Neuronal stem cell (in vitro differentiated cells): ENCODE measurements around the gene F12.
"Not testable (repeated sequence)": the region's sequence is repeated elsewhere in the genome, so short reads cannot be mapped to it uniquely, and the experiment has no call there.

ENCODE experiments used
- DNase-seq: peaks from one replicate; pipeline ENCODE4 v3.0.0-alpha.2; 2013; ENCODE audit warnings: low spot score
- H2AFZ ChIP-seq: one replicate; pipeline ENCODE4 v1.6.1; 2013; ENCODE audit warnings: mild to moderate bottlenecking, low read length, inconsistent platforms
- H2AK5ac ChIP-seq: 2 replicates; pipeline ENCODE4 v1.6.1; 2013; ENCODE audit warnings: low read depth, mild to moderate bottlenecking, inconsistent platforms, low read length, moderate library complexity, mixed read lengths
- H2BK120ac ChIP-seq: 2 replicates; pipeline ENCODE4 v1.6.1; 2013; ENCODE audit warnings: low read depth, mild to moderate bottlenecking, inconsistent platforms, low read length, moderate library complexity, mixed read lengths
- H2BK12ac ChIP-seq: one replicate; pipeline ENCODE4 v1.6.1; 2013; ENCODE audit warnings: low read length, inconsistent platforms
- H2BK15ac ChIP-seq: 2 replicates; pipeline ENCODE4 v1.6.1; 2013; ENCODE audit warnings: mild to moderate bottlenecking, low read length, inconsistent platforms, mixed read lengths
- H2BK5ac ChIP-seq: one replicate; pipeline ENCODE4 v1.6.1; 2013; ENCODE audit warnings: inconsistent platforms, mild to moderate bottlenecking, low read length, moderate library complexity
- H3K14ac ChIP-seq: one replicate; pipeline ENCODE4 v1.6.1; 2013; ENCODE audit warnings: low read length, inconsistent platforms
- H3K18ac ChIP-seq: 2 replicates; pipeline ENCODE4 v1.6.1; 2013; ENCODE audit warnings: low read length, inconsistent platforms
- H3K23ac ChIP-seq: 2 replicates; pipeline ENCODE4 v1.6.1; 2013; ENCODE audit warnings: low read depth, mild to moderate bottlenecking, mixed read lengths, low read length, inconsistent platforms; ENCODE audit not compliant: poor library complexity
- H3K27ac ChIP-seq: replicated peaks from 3 replicates; pipeline ENCODE4 v1.5.1; 2013; ENCODE audit warnings: low read length, inconsistent platforms
- H3K27me3 ChIP-seq, 3 experiments: 2 replicates each; pipeline ENCODE4 v1.6.1; 2013; ENCODE audit warnings: low read length in 3 of 3, mild to moderate bottlenecking in 2 of 3, inconsistent platforms in 1 of 3, low read depth in 1 of 3, mixed read lengths in 1 of 3, moderate library complexity in 1 of 3; ENCODE audit not compliant: control insufficient read depth in 3 of 3, insufficient read depth in 3 of 3
- H3K36me3 ChIP-seq, 2 donors: replicated peaks in 1 of 2; 2 replicates each; pipeline ENCODE4 v1.6.1; 2013; ENCODE audit warnings: low read length in 2 of 2; ENCODE audit not compliant: control insufficient read depth in 2 of 2, insufficient read depth in 2 of 2
- H3K4ac ChIP-seq: 2 replicates; pipeline ENCODE4 v1.6.1; 2013; ENCODE audit warnings: inconsistent platforms, mild to moderate bottlenecking, low read length, moderate library complexity
- H3K4me1 ChIP-seq, 2 donors: 1 replicate in 1 of 2; 2 replicates in 1 of 2; pipeline ENCODE4 v1.6.1; 2013; ENCODE audit warnings: low read length in 2 of 2, low read depth in 1 of 2; ENCODE audit not compliant: control insufficient read depth in 2 of 2, insufficient read depth in 1 of 2
- H3K4me2 ChIP-seq: one replicate; pipeline ENCODE4 v1.6.1; 2013; ENCODE audit warnings: mild to moderate bottlenecking, low read length, inconsistent platforms; ENCODE audit not compliant: insufficient read depth, poor library complexity, severe bottlenecking
- H3K4me3 ChIP-seq, 2 donors: 2 replicates each; pipeline ENCODE4 v1.5.1; 2013; ENCODE audit warnings: low read length in 2 of 2, mild to moderate bottlenecking in 2 of 2, inconsistent platforms in 1 of 2, moderate library complexity in 1 of 2
- H3K79me1 ChIP-seq: one replicate; pipeline ENCODE4 v1.6.1; 2013; ENCODE audit warnings: low read depth, mild to moderate bottlenecking, inconsistent platforms, low read length, moderate library complexity
- H3K9ac ChIP-seq: one replicate; pipeline ENCODE4 v1.6.1; 2013; ENCODE audit warnings: mild to moderate bottlenecking, low read depth, low read length, inconsistent platforms; ENCODE audit not compliant: poor library complexity
- H3K9me3 ChIP-seq, 2 donors: replicated peaks in 1 of 2; 2 replicates each; pipeline versions ENCODE3 to v1.6.1; 2013; ENCODE audit warnings: low read length in 2 of 2, mild to moderate bottlenecking in 2 of 2, inconsistent platforms in 1 of 2, low read depth in 1 of 2, mixed read lengths in 1 of 2, moderate library complexity in 1 of 2; ENCODE audit not compliant: control insufficient read depth in 2 of 2, insufficient read depth in 1 of 2
- H4K8ac ChIP-seq: one replicate; pipeline ENCODE4 v1.6.1; 2013; ENCODE audit warnings: low read depth, mild to moderate bottlenecking, inconsistent platforms, low read length, moderate library complexity
- H4K91ac ChIP-seq: one replicate; pipeline ENCODE4 v1.6.1; 2013; ENCODE audit warnings: low read length, low read depth, mild to moderate bottlenecking, inconsistent platforms; ENCODE audit not compliant: poor library complexity
- WGBS, 2 donors: extraction: QIAGEN DNeasy Blood & Tissue Kit; methylation state at CpG; one replicate each; pipeline ENCODE4 v1.1.7; 2013; ENCODE audit warnings: missing lambda C conversion rate in 2 of 2, mixed read lengths in 1 of 2; ENCODE audit not compliant: insufficient read length in 2 of 2, insufficient replicate concordance in 1 of 2; ENCODE audit errors: extremely low coverage in 2 of 2; 5-methylcytosine and 5-hydroxymethylcytosine counted together

F12 gene

DNA sequence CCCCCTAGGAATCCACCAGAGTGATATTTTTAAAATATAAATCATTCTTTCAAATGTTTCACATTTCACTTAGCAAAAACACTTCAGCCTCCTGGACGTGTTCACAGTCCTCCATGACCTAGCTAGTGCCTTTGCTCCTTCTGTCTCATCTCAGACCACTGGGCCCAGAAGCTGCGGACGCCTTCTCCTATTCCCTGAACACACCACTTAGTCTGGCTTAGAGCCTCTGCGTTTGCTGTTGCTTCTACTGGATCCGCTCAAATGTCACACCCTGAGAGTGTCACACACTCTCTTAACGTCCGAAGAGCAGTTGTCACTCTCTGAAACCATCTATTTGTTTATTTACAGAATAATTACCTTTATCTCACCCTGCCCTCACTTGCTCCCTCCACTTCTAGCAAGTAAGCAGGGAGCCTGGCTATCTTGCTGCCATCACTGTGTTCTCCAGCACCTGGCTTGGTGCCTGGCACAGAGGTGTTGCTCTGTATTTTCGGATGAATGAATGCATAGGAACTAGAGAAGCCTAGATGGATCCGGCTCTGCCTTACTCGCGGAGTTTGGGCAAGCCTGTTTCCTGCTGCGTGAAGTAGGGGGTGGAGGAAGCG lies 15.9 kb upstream of the F12 start:
- no peak for DNase-seq
- WGBS, 2 donors = no CpG with 5 or more reads among the region's 13 CpGs
- peak overlapping the region; percentile 98 for H3K27ac ChIP-seq

DNA sequence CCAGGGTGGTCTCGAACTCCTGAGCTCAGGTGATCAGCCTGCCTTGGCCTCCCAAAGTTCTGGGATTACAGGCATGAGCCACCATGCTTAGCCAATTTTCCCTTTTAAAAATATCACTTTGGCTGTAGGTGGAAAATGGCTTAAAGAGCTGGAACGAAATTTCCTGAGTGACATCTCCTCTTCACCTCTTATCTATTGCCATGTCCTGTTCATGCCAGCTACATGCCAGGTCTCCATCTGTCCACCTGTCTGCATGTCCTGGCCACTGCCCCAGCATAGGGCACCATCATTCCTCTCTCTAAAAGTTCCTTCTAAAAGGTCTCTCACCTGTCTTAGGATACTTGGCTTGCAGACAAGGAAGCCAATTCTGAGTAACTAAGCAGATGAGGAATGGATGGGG lies 14.3 kb upstream of the F12 start:
- no peak overlapping the region for H3K4me3 ChIP-seq
- no peak overlapping the region for H3K4me2 ChIP-seq
- H4K8ac ChIP-seq = no peak overlapping the region
- H2BK15ac ChIP-seq = no peak overlapping the region
- no peak for DNase-seq
- no peak overlapping the region for H3K4ac ChIP-seq
- H3K27me3 ChIP-seq = peaks cover 0 to 5% (median 0%) of the 10 kb centered on the region in 3 experiments
- WGBS, 2 donors = no CpG with 5 or more reads among the region's 2 CpGs
- H3K18ac ChIP-seq = no peak overlapping the region
- no peaks in the 10 kb centered on the region for H3K9me3 ChIP-seq
- H4K91ac ChIP-seq = no peak overlapping the region
- H2AK5ac ChIP-seq = no peak overlapping the region
- H3K23ac ChIP-seq = no peak overlapping the region
- peaks cover 15% of the 10 kb centered on the region in 2 donors for H3K4me1 ChIP-seq
- no peak overlapping the region for H2BK5ac ChIP-seq
- H3K79me1 ChIP-seq = peaks cover 2% of the 10 kb centered on the region
- no peak overlapping the region for H3K9ac ChIP-seq
- H3K27ac ChIP-seq = no peak overlapping the region
- H3K36me3 ChIP-seq = no peaks in the 10 kb centered on the region
- no peak overlapping the region for H2AFZ ChIP-seq
- no peak overlapping the region for H3K14ac ChIP-seq
- no peak overlapping the region for H2BK120ac ChIP-seq
- no peak overlapping the region for H2BK12ac ChIP-seq

More for the DNA sequence above, 15.9 kb upstream of the F12 start:
- Histone ChIP-seq H2BK120ac (no peak overlapping the region), H2BK5ac (peak overlapping the region; percentile 79), H3K4me1 (peaks cover 15 to 16% of the 10 kb centered on the region in 2 donors), H2BK12ac (peak overlapping the region; percentile 16), H2BK15ac (no peak overlapping the region), H3K9me3 (no peaks in the 10 kb centered on the region), H3K27me3 (peaks cover 0 to 5% (median 0%) of the 10 kb centered on the region in 3 experiments), H4K91ac (peak overlapping the region; percentile 12), H3K23ac (peak overlapping the region; percentile 95), H3K4ac (no peak overlapping the region), H2AK5ac (peak overlapping the region; percentile 80), H3K36me3 (peaks cover 0 to 7% of the 10 kb centered on the region in 2 donors), H3K18ac (peak overlapping the region; percentile 92), H2AFZ (peak overlapping the region; percentile 95), H3K14ac (no peak overlapping the region), H3K79me1 (peaks cover 4% of the 10 kb centered on the region), H4K8ac (no peak overlapping the region), H3K4me2 (peak overlapping the region; percentile 73), H3K4me3 (peak overlapping the region; percentile 59 to 83), H3K9ac (no peak overlapping the region)

DNA sequence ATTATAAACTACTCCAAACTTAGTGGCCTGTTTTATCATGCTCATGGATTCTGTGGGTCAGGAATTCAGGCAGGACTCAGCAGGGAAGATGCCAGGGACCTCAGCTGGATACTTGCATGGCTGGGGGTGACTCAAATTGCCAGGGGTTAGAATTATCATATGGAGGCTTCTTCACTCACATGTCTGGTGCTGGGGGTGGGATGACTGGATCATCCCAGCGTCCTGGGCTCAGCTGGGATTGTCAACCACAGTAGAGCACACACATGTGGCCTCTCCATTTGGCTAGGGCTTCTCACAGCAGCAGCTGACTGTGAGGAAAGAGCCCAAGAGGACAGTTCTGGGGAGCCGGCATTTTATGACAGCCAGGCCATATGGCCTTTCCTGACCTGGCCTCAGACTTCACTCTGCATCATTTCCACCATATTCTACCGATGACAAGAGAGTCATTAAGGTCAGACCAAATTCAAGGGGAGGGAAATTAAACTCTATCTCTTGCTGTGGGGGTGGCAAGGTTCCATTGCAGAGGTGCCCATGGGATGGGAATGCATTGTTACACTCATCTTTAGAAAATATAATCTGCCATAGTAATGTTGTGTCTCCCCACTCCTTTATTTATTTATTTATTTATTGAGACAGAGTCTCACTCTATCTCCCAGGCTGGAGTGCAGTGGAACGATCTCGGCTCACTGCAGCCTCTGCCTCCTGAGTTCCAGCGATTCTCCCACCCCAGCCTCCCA lies 11.9 kb upstream of the F12 start:
- H2BK5ac ChIP-seq = no peak overlapping the region
- no peaks in the 10 kb centered on the region for H3K79me1 ChIP-seq
- H3K23ac ChIP-seq = no peak overlapping the region
- no peak overlapping the region for H3K9ac ChIP-seq
- H3K9me3 ChIP-seq = no peaks in the 10 kb centered on the region
- no peaks in the 10 kb centered on the region for H3K36me3 ChIP-seq
- H4K91ac ChIP-seq = no peak overlapping the region
- no peak overlapping the region for H2AK5ac ChIP-seq
- no peak overlapping the region for H2AFZ ChIP-seq
- H3K4ac ChIP-seq = no peak overlapping the region
- H3K27ac ChIP-seq = no peak overlapping the region
- no peak overlapping the region for H2BK120ac ChIP-seq
- no peak overlapping the region for H2BK15ac ChIP-seq
- no peak overlapping the region for H3K14ac ChIP-seq
- H4K8ac ChIP-seq = no peak overlapping the region
- no CpG with 5 or more reads among the region's 6 CpGs for WGBS, 2 donors
- H3K4me1 ChIP-seq = peaks cover 4% of the 10 kb centered on the region in 2 donors
- DNase-seq = no peak
- no peak overlapping the region for H3K4me2 ChIP-seq
- no peak overlapping the region for H3K18ac ChIP-seq
- H3K4me3 ChIP-seq = no peak overlapping the region
- peaks cover 0 to 5% (median 0%) of the 10 kb centered on the region in 3 experiments for H3K27me3 ChIP-seq
- no peak overlapping the region for H2BK12ac ChIP-seq

DNA sequence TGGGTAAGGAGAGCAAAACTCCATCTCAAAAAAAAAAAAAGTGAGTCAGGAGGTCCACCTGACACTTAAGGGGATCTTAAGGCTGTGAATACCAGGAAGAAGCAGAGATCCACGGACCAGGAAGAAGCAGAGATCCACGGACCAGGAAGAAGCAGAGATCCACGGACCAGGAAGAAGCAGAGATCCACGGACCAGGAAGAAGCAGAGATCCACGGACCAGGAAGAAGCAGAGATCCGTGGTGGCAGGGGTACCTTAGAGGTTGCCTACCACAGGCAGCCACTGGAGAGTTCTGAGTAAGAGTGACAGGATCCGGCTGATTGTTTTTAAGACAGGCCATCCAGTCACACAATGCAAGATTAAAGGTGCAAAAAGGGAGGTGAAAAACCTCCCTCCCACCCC lies 11.1 kb upstream of the F12 start:
- WGBS, 2 donors = no CpG with 5 or more reads among the region's 7 CpGs
- not testable (repeated sequence) for H4K91ac ChIP-seq, H3K4ac ChIP-seq, H3K4me1 ChIP-seq, H3K27ac ChIP-seq, H3K4me3 ChIP-seq, H3K9ac ChIP-seq, H3K23ac ChIP-seq, H2BK15ac ChIP-seq, H2AK5ac ChIP-seq, H2BK120ac ChIP-seq, H3K14ac ChIP-seq, H3K36me3 ChIP-seq, H3K18ac ChIP-seq, DNase-seq, H2BK5ac ChIP-seq, H3K79me1 ChIP-seq, H2AFZ ChIP-seq, H4K8ac ChIP-seq, H3K9me3 ChIP-seq, H3K27me3 ChIP-seq, H3K4me2 ChIP-seq, H2BK12ac ChIP-seq
